Thymus (tissue), 11 donors: Measurements from ENCODE around the gene KCNQ2. TPM values are rescaled to one million over a fixed set of nuclear protein-coding genes. Genes with fewer than 3 reads are reported as not detected.

Source experiments
- DNase-seq, 9 donors: peaks; one replicate each; pipeline ENCODE4 v3.0.0-alpha.2; 2013; ENCODE audit warnings: low spot score in 9 of 9, low read depth in 6 of 9, missing footprints in 1 of 9
- H3K27ac ChIP-seq, 2 donors: one replicate each; pipeline ENCODE4 v1.5.1; 2013; ENCODE audit warnings: control low read depth in 1 of 2, low read depth in 1 of 2, low read length in 1 of 2, mild to moderate bottlenecking in 1 of 2, moderate library complexity in 1 of 2
- H3K27me3 ChIP-seq, 2 donors: one replicate each; pipeline ENCODE4 v1.5.1; 2013; ENCODE audit warnings: low read length in 1 of 2; ENCODE audit not compliant: control insufficient read depth in 2 of 2, insufficient read depth in 1 of 2
- H3K36me3 ChIP-seq, 2 donors: one replicate each; pipeline ENCODE4 v1.5.1; 2013; ENCODE audit warnings: low read length in 1 of 2, mild to moderate bottlenecking in 1 of 2, moderate library complexity in 1 of 2; ENCODE audit not compliant: control insufficient read depth in 2 of 2, insufficient read depth in 2 of 2
- H3K4me1 ChIP-seq, 2 donors: one replicate each; pipeline ENCODE4 v1.5.1; 2013; ENCODE audit warnings: low read length in 2 of 2; ENCODE audit not compliant: control insufficient read depth in 2 of 2, insufficient read depth in 2 of 2
- H3K4me3 ChIP-seq, 2 donors: one replicate each; pipeline ENCODE4 v1.5.1; 2013; ENCODE audit warnings: low read length in 2 of 2, control low read depth in 1 of 2, mild to moderate bottlenecking in 1 of 2
- H3K9me3 ChIP-seq, 2 donors: one replicate each; pipeline ENCODE4 v1.5.1; 2013; ENCODE audit warnings: low read length in 1 of 2, mild to moderate bottlenecking in 1 of 2; ENCODE audit not compliant: control insufficient read depth in 2 of 2, insufficient read depth in 1 of 2
- WGBS: extraction: QIAGEN DNeasy Blood & Tissue Kit; methylation state at CpG from one replicate; pipeline ENCODE4 v1.1.7; 2013; 5-methylcytosine and 5-hydroxymethylcytosine counted together
- polyA plus RNA-seq: library from polyadenylated mRNA; stranded (reverse); fragments of 200-250 nt; gene quantifications from one replicate; pipeline ENCODE4 v1.2.3, GENCODE V29; 2013
- total RNA-seq: library from RNA; stranded (reverse); fragments of 120-200 nt; gene quantifications from one replicate; pipeline ENCODE4 v1.2.4, GENCODE V29; 2013
- donor health status: healthy.

Gene KCNQ2
- total and polyA plus RNA-seq, 2 donors: 0.38 to 0.48 TPM

GRCh38 chr20:63363981-63364561 lies 108.4 kb downstream of the KCNQ2 start:
- H3K9me3 ChIP-seq: no peaks in the 10 kb centered on the region
- H3K4me1 ChIP-seq: no peaks in the 10 kb centered on the region
- peaks cover 15 to 59% of the 10 kb centered on the region in 2 donors for H3K27me3 ChIP-seq
- H3K36me3 ChIP-seq: no peaks in the 10 kb centered on the region
- WGBS: 91% methylated on average over 19 of the region's 19 CpGs
- no peak overlapping the region for H3K27ac ChIP-seq
- DNase-seq: no peak
- H3K4me3 ChIP-seq: no peak overlapping the region

DNA sequence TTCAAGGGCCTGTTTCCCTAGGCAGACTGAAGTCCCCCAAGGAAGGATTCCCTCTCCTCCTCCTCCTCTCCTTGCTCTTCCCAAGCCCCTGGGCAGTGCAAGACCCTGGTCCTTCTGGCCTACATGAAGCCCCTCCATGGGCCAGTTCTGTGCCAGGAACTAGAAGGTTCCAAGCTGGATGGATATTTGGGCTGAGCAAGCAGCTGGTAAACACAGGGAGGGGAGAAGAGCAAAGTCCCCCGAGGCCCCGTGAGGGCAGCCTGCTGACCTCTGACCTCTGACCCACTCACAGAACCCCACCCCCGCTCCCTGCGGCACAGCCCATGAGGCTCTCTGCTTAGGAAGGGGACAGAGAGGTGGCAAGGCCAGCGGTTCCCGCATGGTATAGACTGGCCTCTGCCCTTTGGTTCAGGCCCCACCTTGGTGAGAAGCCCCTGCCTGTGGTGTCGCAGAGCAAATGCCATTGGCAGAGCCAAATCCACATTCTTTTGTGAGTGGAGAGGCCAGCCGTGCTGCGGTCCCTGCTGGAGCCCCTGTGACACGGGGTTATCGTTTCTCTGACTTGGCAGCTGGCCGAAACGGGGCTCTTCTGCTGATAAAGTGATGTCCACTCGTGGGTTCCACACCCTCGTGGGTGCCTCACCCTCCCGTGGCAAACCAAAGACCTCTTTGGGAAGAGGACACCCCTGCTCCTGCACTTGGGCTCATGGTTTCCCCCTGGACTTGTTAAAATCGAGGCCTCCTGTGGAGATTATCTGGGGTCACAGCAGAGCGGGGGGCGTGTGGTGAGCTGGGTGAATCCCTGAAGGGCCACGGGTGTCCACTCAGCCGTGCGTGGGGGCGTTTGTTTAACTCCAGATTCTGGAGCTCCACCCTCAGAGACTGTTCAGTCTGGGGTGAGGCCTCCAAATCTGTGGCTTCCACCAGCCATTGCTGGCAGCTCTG lies 109.2 kb downstream of the KCNQ2 start:
- 84% methylated on average over 23 of the region's 23 CpGs for WGBS
- DNase-seq: no peak
- Histone ChIP-seq H3K36me3 (no peaks in the 10 kb centered on the region), H3K27me3 (peaks cover 15 to 63% of the 10 kb centered on the region in 2 donors), H3K9me3 (no peaks in the 10 kb centered on the region), H3K4me1 (no peaks in the 10 kb centered on the region), H3K4me3 (no peak overlapping the region), H3K27ac (no peak overlapping the region)

GRCh38 chr20:63362436-63363009 lies 109.9 kb downstream of the KCNQ2 start:
- H3K4me3 ChIP-seq: no peak overlapping the region
- H3K27ac ChIP-seq: no peak overlapping the region
- H3K4me1 ChIP-seq: no peaks in the 10 kb centered on the region
- WGBS: 71% methylated on average over 16 of the region's 16 CpGs
- H3K9me3 ChIP-seq: no peaks in the 10 kb centered on the region
- H3K27me3 ChIP-seq: peaks cover 15 to 62% of the 10 kb centered on the region in 2 donors
- no peaks in the 10 kb centered on the region for H3K36me3 ChIP-seq
- no peak for DNase-seq

GRCh38 chr20:63361519-63362435 lies 110.7 kb downstream of the KCNQ2 start:
- Histone ChIP-seq H3K9me3 (no peaks in the 10 kb centered on the region), H3K4me1 (no peaks in the 10 kb centered on the region), H3K27me3 (peaks cover 15 to 60% of the 10 kb centered on the region in 2 donors), H3K36me3 (no peaks in the 10 kb centered on the region), H3K4me3 (no peak overlapping the region), H3K27ac (no peak overlapping the region)
- no peak for DNase-seq
- WGBS: 15% methylated on average over 50 of the region's 50 CpGs

- Histone ChIP-seq H3K4me3 (no peak within 1 kb of the TSS), H3K4me1 (no peaks in the 10 kb centered on the region), H3K27me3 (peaks cover 15 to 60% of the 10 kb centered on the region in 2 donors), H3K9me3 (no peaks in the 10 kb centered on the region), H3K27ac (no peak within 1 kb of the TSS), H3K36me3 (no peaks in the 10 kb centered on the region)
- no peak for DNase-seq
- WGBS: 8% methylated on average over 78 of the region's 79 CpGs
These were observed 111.5 kb downstream of the KCNQ2 start, which contains the start of gene CHRNA4 for GRCh38 chr20:63360850-63361518. Gene CHRNA4 (minus strand): TSS chr20:63361349. CDS start chr20:63361165, 184 bp downstream.

GRCh38 chr20:63359937-63360849 lies 112.3 kb downstream of the KCNQ2 start:
- H3K4me1 ChIP-seq: no peaks in the 10 kb centered on the region
- H3K36me3 ChIP-seq: no peaks in the 10 kb centered on the region
- no peak for DNase-seq
- no peaks in the 10 kb centered on the region for H3K9me3 ChIP-seq
- peaks cover 15 to 60% of the 10 kb centered on the region in 2 donors for H3K27me3 ChIP-seq
- H3K4me3 ChIP-seq: no peak overlapping the region
- WGBS: 30% methylated on average over 38 of the region's 38 CpGs
- H3K27ac ChIP-seq: no peak overlapping the region

DNA sequence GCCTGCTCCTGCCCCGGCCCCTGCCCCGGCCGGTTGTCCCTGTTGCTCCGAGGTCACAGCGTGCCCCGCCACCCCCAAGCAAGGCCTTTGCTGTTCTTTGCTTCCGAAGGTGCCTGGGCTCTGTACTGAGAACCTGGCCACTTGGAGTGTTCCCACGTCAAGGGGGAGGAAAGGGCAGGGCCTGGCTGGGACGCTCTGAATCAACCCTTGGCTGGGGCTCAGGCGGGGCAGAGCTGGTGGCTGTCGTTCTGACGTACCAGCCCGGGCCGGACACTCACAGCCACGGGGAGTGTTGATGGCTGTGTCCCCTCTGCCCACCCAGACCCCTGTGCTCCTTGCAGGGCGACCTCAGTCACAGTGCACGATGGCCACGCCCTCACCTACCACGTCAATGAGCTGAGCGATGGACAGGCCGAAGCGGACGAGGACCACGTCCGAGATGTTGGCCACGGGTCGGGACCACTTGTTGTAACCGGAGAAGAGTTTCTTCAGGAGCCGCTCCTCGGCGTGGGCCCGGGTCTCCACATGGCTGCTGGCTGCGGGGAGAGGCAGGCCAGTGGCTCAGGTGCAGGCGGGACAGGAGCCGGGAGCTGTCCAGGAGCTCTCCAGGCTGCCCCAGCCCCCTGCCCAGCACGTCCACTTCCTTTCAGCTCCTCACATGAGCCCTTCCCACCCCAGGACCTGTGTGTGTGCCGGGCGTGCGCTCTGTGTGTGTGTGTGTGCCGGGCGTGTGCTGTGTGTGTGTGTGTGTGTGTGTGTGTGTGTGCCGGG lies 113.1 kb downstream of the KCNQ2 start:
- H3K27me3 ChIP-seq: peaks cover 15 to 55% of the 10 kb centered on the region in 2 donors
- H3K4me1 ChIP-seq: no peaks in the 10 kb centered on the region
- 84% methylated on average over 42 of the region's 42 CpGs for WGBS
- no peak overlapping the region for H3K4me3 ChIP-seq
- H3K27ac ChIP-seq: no peak overlapping the region
- no peaks in the 10 kb centered on the region for H3K9me3 ChIP-seq
- H3K36me3 ChIP-seq: no peaks in the 10 kb centered on the region
- no peak for DNase-seq
